AG04450 (cell line): ENCODE measurements around the gene KLHL26. TPM values are rescaled to one million over a fixed set of nuclear protein-coding genes. Genes with fewer than 3 reads are reported as not detected.

Source experiments
- CTCF ChIA-PET: fragments of 300-600, 350-600 bp; formaldehyde crosslinking; extraction: SDS; loops from one replicate; lab custom pipeline; 2022; ENCODE audit warnings: antibody characterized with exemption, inconsistent platforms; lab: Charles Lee
- POLR2A ChIA-PET: fragments of 350-600 bp; formaldehyde crosslinking; extraction: SDS; loops from one replicate; lab custom pipeline; 2021; ENCODE audit warnings: antibody characterized with exemption, inconsistent platforms; lab: Yijun Ruan, JAX
- DNase-seq: peaks from one replicate; pipeline ENCODE4 v3.0.0-alpha.2; 2011; ENCODE audit warnings: low read depth, low spot score
- H3K27ac ChIP-seq: one replicate; pipeline ENCODE4 v1.5.1; 2012; ENCODE audit warnings: low read depth, low read length, control low read depth
- H3K27me3 ChIP-seq: one replicate; pipeline ENCODE4 v1.6.0; 2012; ENCODE audit warnings: low read length; ENCODE audit not compliant: control insufficient read depth, insufficient read depth
- H3K4me3 ChIP-seq: 2 replicates; pipeline ENCODE4 v1.5.1; 2011; ENCODE audit warnings: mild to moderate bottlenecking, low read depth, low read length, control low read depth
- H3K9me3 ChIP-seq: 2 replicates; pipeline ENCODE4 v1.5.1; 2012; ENCODE audit warnings: low read length; ENCODE audit not compliant: control insufficient read depth, insufficient read depth
- polyA plus RNA-seq: library from polyadenylated mRNA; depleted of rRNA; stranded (reverse); fragments of >200 nt; gene quantifications from 2 replicates; pipeline ENCODE4 v1.2.3, GENCODE V29; 2011
- TF ChIP-seq, protein P1 (sequence below): IDR thresholded peaks from 2 replicates; pipeline ENCODE4 v1.5.1; 2011; ENCODE audit warnings: low read depth, low read length, control low read depth, inconsistent platforms

KLHL26 gene
- polyA plus RNA-seq, 1 experiment: 1.2 TPM

GRCh38 chr19:18665771-18666202 lies 29.0 kb downstream of the KLHL26 start:
- Histone ChIP-seq H3K27ac (no peak overlapping the region), H3K9me3 (peaks cover 14% of the 10 kb centered on the region; the same call in 1 of the 2 replicates), H3K4me3 (no peak overlapping the region), H3K27me3 (no peaks in the 10 kb centered on the region)
- POLR2A ChIA-PET: no interaction called here
- TF ChIP-seq, protein P1, sequence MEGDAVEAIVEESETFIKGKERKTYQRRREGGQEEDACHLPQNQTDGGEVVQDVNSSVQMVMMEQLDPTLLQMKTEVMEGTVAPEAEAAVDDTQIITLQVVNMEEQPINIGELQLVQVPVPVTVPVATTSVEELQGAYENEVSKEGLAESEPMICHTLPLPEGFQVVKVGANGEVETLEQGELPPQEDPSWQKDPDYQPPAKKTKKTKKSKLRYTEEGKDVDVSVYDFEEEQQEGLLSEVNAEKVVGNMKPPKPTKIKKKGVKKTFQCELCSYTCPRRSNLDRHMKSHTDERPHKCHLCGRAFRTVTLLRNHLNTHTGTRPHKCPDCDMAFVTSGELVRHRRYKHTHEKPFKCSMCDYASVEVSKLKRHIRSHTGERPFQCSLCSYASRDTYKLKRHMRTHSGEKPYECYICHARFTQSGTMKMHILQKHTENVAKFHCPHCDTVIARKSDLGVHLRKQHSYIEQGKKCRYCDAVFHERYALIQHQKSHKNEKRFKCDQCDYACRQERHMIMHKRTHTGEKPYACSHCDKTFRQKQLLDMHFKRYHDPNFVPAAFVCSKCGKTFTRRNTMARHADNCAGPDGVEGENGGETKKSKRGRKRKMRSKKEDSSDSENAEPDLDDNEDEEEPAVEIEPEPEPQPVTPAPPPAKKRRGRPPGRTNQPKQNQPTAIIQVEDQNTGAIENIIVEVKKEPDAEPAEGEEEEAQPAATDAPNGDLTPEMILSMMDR: no peak
- CTCF ChIA-PET: interaction anchor here (1.2 kb wide), 1 partner anchor 182 kb away, joined by 3 read pairs; no protein-coding TSS in a partner anchor
- no peak for DNase-seq

- Histone ChIP-seq H3K9me3 (peaks cover 14% of the 10 kb centered on the region; the same call in 1 of the 2 replicates), H3K27me3 (no peaks in the 10 kb centered on the region), H3K4me3 (no peak overlapping the region), H3K27ac (no peak overlapping the region)
- ChIA-PET CTCF (interaction anchor here (1.2 kb wide), 1 partner anchor 181 kb away, joined by 3 read pairs; no protein-coding TSS in a partner anchor), POLR2A (no interaction called here)
- TF ChIP-seq, protein P1: no peak
- DNase-seq: no peak
Measured at GRCh38 chr19:18666317-18666716, 29.5 kb downstream of the KLHL26 start.

DNA sequence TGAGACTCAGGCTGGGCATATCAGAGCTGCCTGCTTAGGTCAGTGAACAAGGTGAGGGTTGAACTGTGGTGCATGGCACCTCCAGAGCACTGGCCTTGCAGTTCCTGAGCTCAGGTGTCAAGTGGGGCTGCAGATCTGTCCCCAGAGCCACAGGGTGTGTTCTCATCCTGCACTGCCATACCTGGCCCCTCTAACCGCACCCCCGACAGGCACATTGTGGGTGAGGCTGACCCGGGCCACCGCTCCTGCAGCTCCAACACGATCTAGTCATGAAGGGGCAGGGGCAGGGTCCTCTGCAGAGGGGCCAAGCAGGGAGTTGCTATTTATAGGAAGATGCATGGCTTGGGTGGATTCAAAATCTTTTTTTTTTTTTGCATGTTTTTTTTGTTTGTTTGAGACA lies 30.0 kb downstream of the KLHL26 start:
- H3K27ac ChIP-seq: no peak overlapping the region
- H3K27me3 ChIP-seq: no peaks in the 10 kb centered on the region
- ChIA-PET POLR2A (no interaction called here), CTCF (interaction anchor here (1.2 kb wide), 1 partner anchor 181 kb away, joined by 3 read pairs; no protein-coding TSS in a partner anchor)
- H3K9me3 ChIP-seq: peaks cover 14% of the 10 kb centered on the region; the same call in 1 of the 2 replicates
- TF ChIP-seq, protein P1: no peak
- DNase-seq: no peak
- H3K4me3 ChIP-seq: no peak overlapping the region

- DNase-seq: no peak
Measured at GRCh38 chr19:18667531-18668251, 30.9 kb downstream of the KLHL26 start.

More at GRCh38 chr19:18667531-18668251, 30.9 kb downstream of the KLHL26 start:
- Histone ChIP-seq H3K9me3 (peaks cover 14% of the 10 kb centered on the region; the same call in 1 of the 2 replicates), H3K4me3 (no peak overlapping the region), H3K27me3 (no peaks in the 10 kb centered on the region), H3K27ac (no peak overlapping the region)
- ChIA-PET CTCF (no interaction called here), POLR2A (no interaction called here)
- TF ChIP-seq, protein P1: no peak
